ENCODE data around the gene WDR18.

The WDR18 gene

DNA sequence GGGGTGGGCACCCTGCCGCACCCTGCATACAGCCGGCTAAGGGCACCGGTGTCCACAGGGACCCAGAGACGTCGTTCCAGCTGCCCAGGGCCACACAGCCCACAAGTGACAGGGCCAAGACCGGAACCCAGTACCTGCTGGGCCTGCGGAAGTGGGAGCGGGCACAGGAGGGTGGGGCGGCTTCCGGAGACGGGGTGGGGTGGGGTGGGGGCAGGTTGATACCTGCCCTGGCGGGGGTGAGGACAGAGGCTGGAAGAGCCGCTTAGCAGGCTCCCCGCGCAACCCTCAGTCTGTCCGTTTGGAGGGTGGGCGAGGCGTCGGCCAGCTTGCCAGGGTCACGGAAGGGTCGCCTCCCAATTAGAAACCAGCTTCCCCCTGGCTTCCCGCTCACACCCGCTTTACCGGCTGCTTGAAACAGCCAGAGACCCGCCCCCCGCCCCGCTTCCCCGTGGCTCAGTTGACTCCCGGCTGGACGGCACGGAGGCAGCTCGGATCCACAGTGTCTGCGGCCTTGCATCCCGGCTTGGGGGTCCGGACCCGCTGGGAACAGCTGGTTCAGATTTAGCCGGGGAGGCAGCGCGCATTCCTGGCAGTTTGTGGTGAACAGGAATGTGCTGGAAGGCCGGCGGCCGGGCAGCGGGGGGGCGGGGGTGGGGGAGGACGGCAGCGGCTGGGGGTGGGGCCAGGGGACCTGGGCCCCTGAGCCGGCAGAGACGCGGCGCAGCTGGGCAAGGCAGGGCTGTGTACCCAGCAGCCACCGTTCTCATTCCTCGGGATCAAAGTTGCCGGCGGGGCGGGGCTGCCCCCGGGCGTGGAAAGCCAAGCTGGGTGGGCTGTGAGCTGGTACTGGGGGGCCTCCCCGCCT lies 44.1 kb downstream of the WDR18 start:
- TF ChIP-seq, protein P1, sequence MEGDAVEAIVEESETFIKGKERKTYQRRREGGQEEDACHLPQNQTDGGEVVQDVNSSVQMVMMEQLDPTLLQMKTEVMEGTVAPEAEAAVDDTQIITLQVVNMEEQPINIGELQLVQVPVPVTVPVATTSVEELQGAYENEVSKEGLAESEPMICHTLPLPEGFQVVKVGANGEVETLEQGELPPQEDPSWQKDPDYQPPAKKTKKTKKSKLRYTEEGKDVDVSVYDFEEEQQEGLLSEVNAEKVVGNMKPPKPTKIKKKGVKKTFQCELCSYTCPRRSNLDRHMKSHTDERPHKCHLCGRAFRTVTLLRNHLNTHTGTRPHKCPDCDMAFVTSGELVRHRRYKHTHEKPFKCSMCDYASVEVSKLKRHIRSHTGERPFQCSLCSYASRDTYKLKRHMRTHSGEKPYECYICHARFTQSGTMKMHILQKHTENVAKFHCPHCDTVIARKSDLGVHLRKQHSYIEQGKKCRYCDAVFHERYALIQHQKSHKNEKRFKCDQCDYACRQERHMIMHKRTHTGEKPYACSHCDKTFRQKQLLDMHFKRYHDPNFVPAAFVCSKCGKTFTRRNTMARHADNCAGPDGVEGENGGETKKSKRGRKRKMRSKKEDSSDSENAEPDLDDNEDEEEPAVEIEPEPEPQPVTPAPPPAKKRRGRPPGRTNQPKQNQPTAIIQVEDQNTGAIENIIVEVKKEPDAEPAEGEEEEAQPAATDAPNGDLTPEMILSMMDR (IDR thresholded peaks at IDR 0.05; ENCODE audit: borderline replicate concordance, control extremely low read depth, extremely low read depth, insufficient read depth, missing control alignments): no peak
- in situ Hi-C loops (cut with MboI; ENCODE audit: low sequenced_read_pairs, unreplicated experiment): no loop called here

DNA sequence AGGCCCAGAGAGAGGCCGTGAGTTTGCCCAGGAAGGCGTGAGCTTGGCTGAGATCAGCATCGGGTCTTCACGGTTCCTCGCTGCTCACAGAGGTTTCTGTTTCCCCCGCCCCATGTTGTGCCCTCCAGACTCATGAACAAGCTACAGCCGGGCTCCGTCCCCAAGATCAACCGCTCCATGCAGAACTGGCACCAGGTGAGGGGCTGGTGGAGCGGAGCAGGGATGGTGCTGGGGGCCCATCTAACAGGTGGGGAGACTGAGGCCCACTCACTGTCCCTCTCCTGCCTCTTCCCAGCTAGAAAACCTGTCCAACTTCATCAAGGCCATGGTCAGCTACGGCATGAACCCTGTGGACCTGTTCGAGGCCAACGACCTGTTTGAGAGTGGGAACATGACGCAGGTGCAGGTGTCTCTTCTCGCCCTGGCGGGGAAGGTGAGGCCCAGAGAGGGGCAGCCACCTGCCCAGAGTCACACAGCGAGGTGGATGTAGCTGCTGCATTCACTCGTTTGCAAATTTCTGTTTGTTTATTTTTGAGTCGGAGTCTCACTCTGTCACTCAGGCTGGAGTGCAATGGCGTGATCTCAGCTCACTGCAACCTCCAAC lies 48.2 kb downstream of the WDR18 start:
- TF ChIP-seq, protein P1 (IDR thresholded peaks at IDR 0.05; ENCODE audit: borderline replicate concordance, control extremely low read depth, extremely low read depth, insufficient read depth, missing control alignments): no peak
- in situ Hi-C loops (cut with MboI; ENCODE audit: low sequenced_read_pairs, unreplicated experiment): no loop called here
- no peak for DNase-seq (ENCODE audit: low spot score)

More for the DNA sequence above, 44.1 kb downstream of the WDR18 start:
- DNase-seq (ENCODE audit: low spot score): peak; percentile 73

- in situ Hi-C loops (cut with MboI; ENCODE audit: low sequenced_read_pairs, unreplicated experiment): no loop called here
- no peak for DNase-seq (ENCODE audit: low spot score)
- TF ChIP-seq, protein P1 (IDR thresholded peaks at IDR 0.05; ENCODE audit: borderline replicate concordance, control extremely low read depth, extremely low read depth, insufficient read depth, missing control alignments): peak; percentile 18
These were observed 52.0 kb downstream of the WDR18 start for GRCh38 chr19:1035998-1036621.

GRCh38 chr19:1037621-1038064 lies 53.5 kb downstream of the WDR18 start:
- TF ChIP-seq, protein P1 (IDR thresholded peaks at IDR 0.05; ENCODE audit: borderline replicate concordance, control extremely low read depth, extremely low read depth, insufficient read depth, missing control alignments): no peak
- no peak for DNase-seq (ENCODE audit: low spot score)
- in situ Hi-C loops (cut with MboI; ENCODE audit: low sequenced_read_pairs, unreplicated experiment): no loop called here

GRCh38 chr19:1038978-1039645 lies 55.0 kb downstream of the WDR18 start:
- TF ChIP-seq, protein P1 (IDR thresholded peaks at IDR 0.05; ENCODE audit: borderline replicate concordance, control extremely low read depth, extremely low read depth, insufficient read depth, missing control alignments): no peak
- no peak for DNase-seq (ENCODE audit: low spot score)
- in situ Hi-C loops (cut with MboI; ENCODE audit: low sequenced_read_pairs, unreplicated experiment): no loop called here

Data from GM13976 (cell line).